Body of pancreas (tissue), 4 donors: ENCODE results near the gene C3orf33. TPM values are rescaled to one million over a fixed set of nuclear protein-coding genes. Genes with fewer than 3 reads are reported as not detected.

ENCODE experiments used
- ATAC-seq: fragments of 150-250 bp; one replicate; pipeline ENCODE4 v1.9.1; 2016
- DNase-seq, 4 donors: peaks; one replicate each; pipeline ENCODE4 v3.0.0-alpha.2; 2019
- H3K27ac ChIP-seq, 4 donors: fragments of 200-600 bp; sonication (generic); 1 replicate in 3 of 4; 2 replicates in 1 of 4; pipeline versions ENCODE4 v1.5.1 to v1.6.1; 2016 to 2019; ENCODE audit warnings: mild to moderate bottlenecking in 1 of 4, mixed read lengths in 1 of 4, moderate library complexity in 1 of 4
- H3K27me3 ChIP-seq, 2 donors: fragments of 200-600 bp; sonication (generic); one replicate each; pipeline ENCODE4 v1.6.0; 2016; ENCODE audit warnings: mild to moderate bottlenecking in 1 of 2
- H3K36me3 ChIP-seq, 2 donors: fragments of 200-600 bp; sonication (generic); replicated peaks in 1 of 2; 2 replicates each; pipeline ENCODE4 v1.5.1; 2016; ENCODE audit warnings: low read depth in 2 of 2; ENCODE audit not compliant: insufficient read depth in 1 of 2
- H3K4me1 ChIP-seq: fragments of 200-600 bp; sonication (generic); one replicate; pipeline ENCODE4 v1.6.0; 2016
- H3K4me3 ChIP-seq, 2 donors: fragments of 200-600 bp; sonication (generic); 1 replicate in 1 of 2; 2 replicates in 1 of 2; pipeline ENCODE4 v1.5.1; 2016 to 2019
- H3K9me3 ChIP-seq, 3 donors: fragments of 200-600 bp; sonication (generic); 1 replicate in 2 of 3; 2 replicates in 1 of 3; pipeline ENCODE4 v1.5.1; 2016
- CTCF ChIP-seq, 7 experiments: fragments of 450-650 bp in 4 of 7; fragments of 200-600 bp in 3 of 7; sonication (generic) in 3 of 7; IDR thresholded peaks; one replicate each; pipeline ENCODE4 v1.5.1; 2016 to 2019; ENCODE audit warnings: antibody characterized with exemption in 7 of 7
- POLR2A ChIP-seq, 3 donors: fragments of 450-650 bp; IDR thresholded peaks; one replicate each; pipeline ENCODE4 v1.6.1; 2016; ENCODE audit warnings: antibody characterized with exemption in 3 of 3, mild to moderate bottlenecking in 2 of 3
- WGBS, 2 donors: methylation state at CpG; one replicate each; pipeline ENCODE4 v1.1.5; 2017; 5-methylcytosine and 5-hydroxymethylcytosine counted together
- intact Hi-C: fragments of 100-400 bp; cut with DNase I; formaldehyde crosslinking; loops from one replicate; pipeline ENCODE4 v1.15.1; 2023
- total RNA-seq, 2 donors: library from RNA; depleted of rRNA; stranded (reverse); fragments of >200 nt; gene quantifications; one replicate each; pipeline ENCODE4 v1.1.0, GENCODE V29; 2016

C3orf33 gene
- total RNA-seq, 2 donors from 2014 or later, result 4.9 to 14.8 TPM

- TF ChIP-seq POLR2A (IDR thresholded peaks at IDR 0.05) (no peak), CTCF (IDR thresholded peaks at IDR 0.05) (no peak)
- Histone ChIP-seq H3K4me3 (no peak overlapping the region), H3K27me3 (no peaks in the 10 kb centered on the region), H3K27ac (no peak overlapping the region), H3K36me3 (peaks cover 0 to 5% of the 10 kb centered on the region in 2 donors), H3K4me1 (peaks cover 14% of the 10 kb centered on the region), H3K9me3 (no peaks in the 10 kb centered on the region)
- ATAC-seq, result no peak
- intact Hi-C loops, result no loop called here
- no peak for DNase-seq
Measured at GRCh38 chr3:155804323-155804722, 1.8 kb downstream of the C3orf33 start.

GRCh38 chr3:155792532-155792931 lies 13.5 kb downstream of the C3orf33 start:
- H3K27me3 ChIP-seq, result no peaks in the 10 kb centered on the region
- WGBS, 2 donors, result 86 to 91% methylated on average over 1 of the region's 1 CpG
- no peaks in the 10 kb centered on the region for H3K9me3 ChIP-seq
- no peaks in the 10 kb centered on the region for H3K4me1 ChIP-seq
- no peaks in the 10 kb centered on the region for H3K36me3 ChIP-seq
- intact Hi-C loops, result no loop called here
- no peak overlapping the region for H3K27ac ChIP-seq
- H3K4me3 ChIP-seq, result no peak overlapping the region
- DNase-seq (no peak), ATAC-seq (no peak)
- no peak for TF ChIP-seq CTCF (IDR thresholded peaks at IDR 0.05)
- TF ChIP-seq POLR2A (IDR thresholded peaks at IDR 0.05), result no peak

- ATAC-seq (no peak), DNase-seq (no peak)
- Histone ChIP-seq H3K4me3 (no peak overlapping the region), H3K36me3 (no peaks in the 10 kb centered on the region), H3K9me3 (no peaks in the 10 kb centered on the region), H3K27me3 (no peaks in the 10 kb centered on the region), H3K4me1 (no peaks in the 10 kb centered on the region), H3K27ac (no peak overlapping the region)
- WGBS, 2 donors, result 84 to 95% methylated on average over 2 of the region's 2 CpGs
- intact Hi-C loops, result no loop called here
- no peak for TF ChIP-seq CTCF (IDR thresholded peaks at IDR 0.05)
- TF ChIP-seq POLR2A (IDR thresholded peaks at IDR 0.05), result no peak
Measured at GRCh38 chr3:155791190-155791589, 14.9 kb downstream of the C3orf33 start.

- no peaks in the 10 kb centered on the region for H3K36me3 ChIP-seq
- TF ChIP-seq POLR2A (IDR thresholded peaks at IDR 0.05), result no peak
- no peak for TF ChIP-seq CTCF (IDR thresholded peaks at IDR 0.05)
- H3K27ac ChIP-seq, result no peak overlapping the region
- H3K9me3 ChIP-seq, result no peaks in the 10 kb centered on the region
- ATAC-seq (no peak), DNase-seq (no peak)
- H3K4me3 ChIP-seq, result no peak overlapping the region
- H3K27me3 ChIP-seq, result no peaks in the 10 kb centered on the region
- H3K4me1 ChIP-seq, result no peaks in the 10 kb centered on the region
- WGBS, 2 donors, result 78 to 83% methylated on average over 4 of the region's 4 CpGs
- intact Hi-C loops, result no loop called here
Measured at GRCh38 chr3:155790272-155790925, 15.7 kb downstream of the C3orf33 start.

GRCh38 chr3:155785662-155786295 lies 20.3 kb downstream of the C3orf33 start:
- no peak for TF ChIP-seq POLR2A (IDR thresholded peaks at IDR 0.05)
- no peak for TF ChIP-seq CTCF (IDR thresholded peaks at IDR 0.05)
- Histone ChIP-seq H3K4me3 (no peak overlapping the region), H3K36me3 (peaks cover 0 to 5% of the 10 kb centered on the region in 2 donors), H3K27ac (no peak overlapping the region), H3K27me3 (no peaks in the 10 kb centered on the region), H3K4me1 (no peaks in the 10 kb centered on the region), H3K9me3 (peaks cover 0 to 5% (median 0%) of the 10 kb centered on the region in 3 donors)
- DNase-seq, result no peak
- intact Hi-C loops, result no loop called here
- no peak for ATAC-seq
